ENCODE measurements around the gene ABCA5.

The ABCA5 gene

GRCh38 chr17:69346766-69347165 is 19.8 kb upstream of the ABCA5 start:
- H3K27me3 ChIP-seq (ENCODE audit: low read depth), result no peaks in the 10 kb centered on the region; the same call in 1 of the 2 replicates
- H3K4me3 ChIP-seq, result no peak overlapping the region
- in situ Hi-C loops (cut with MboI; ENCODE audit: low sequenced_read_pairs), result loop anchor here (25.0 kb wide), 1 partner anchor 166 kb away; no protein-coding TSS in a partner anchor
- DNase-seq (ENCODE audit: low spot score in 2 of 2), result no peak
- no peaks in the 10 kb centered on the region for H3K36me3 ChIP-seq (replicated peaks)
- H3K4me1 ChIP-seq, result no peaks in the 10 kb centered on the region
- H3K9me3 ChIP-seq, result no peaks in the 10 kb centered on the region

GRCh38 chr17:69344939-69345338 is 18.0 kb upstream of the ABCA5 start:
- H3K9me3 ChIP-seq, result no peaks in the 10 kb centered on the region
- H3K36me3 ChIP-seq (replicated peaks), result no peaks in the 10 kb centered on the region
- in situ Hi-C loops (cut with MboI; ENCODE audit: low sequenced_read_pairs), result loop anchor here (25.0 kb wide), 1 partner anchor 167 kb away; no protein-coding TSS in a partner anchor
- no peaks in the 10 kb centered on the region for H3K4me1 ChIP-seq
- DNase-seq (ENCODE audit: low spot score in 2 of 2), result no peak
- no peak overlapping the region for H3K4me3 ChIP-seq
- no peaks in the 10 kb centered on the region for H3K27me3 ChIP-seq (ENCODE audit: low read depth)

GRCh38 chr17:69342896-69343644 is 16.1 kb upstream of the ABCA5 start:
- Histone ChIP-seq H3K4me1 (no peaks in the 10 kb centered on the region), H3K4me3 (no peak overlapping the region), H3K36me3 (replicated peaks) (no peaks in the 10 kb centered on the region), H3K9me3 (no peaks in the 10 kb centered on the region), H3K27me3 (ENCODE audit: low read depth) (no peaks in the 10 kb centered on the region)
- no peak for DNase-seq (ENCODE audit: low spot score in 2 of 2)
- in situ Hi-C loops (cut with MboI; ENCODE audit: low sequenced_read_pairs), result loop anchor here (25.0 kb wide), 1 partner anchor 169 kb away; no protein-coding TSS in a partner anchor

GRCh38 chr17:69339937-69340336 is 13.0 kb upstream of the ABCA5 start:
- H3K36me3 ChIP-seq (replicated peaks), result no peaks in the 10 kb centered on the region
- in situ Hi-C loops (cut with MboI; ENCODE audit: low sequenced_read_pairs), result loop anchor here (25.0 kb wide), 1 partner anchor 172 kb away; no protein-coding TSS in a partner anchor

GRCh38 chr17:69336996-69337395 is 10.1 kb upstream of the ABCA5 start:
- in situ Hi-C loops (cut with MboI; ENCODE audit: low sequenced_read_pairs), result loop anchor here (25.0 kb wide), 1 partner anchor 175 kb away; no protein-coding TSS in a partner anchor
- Histone ChIP-seq H3K4me1 (no peaks in the 10 kb centered on the region), H3K27me3 (ENCODE audit: low read depth) (0 out of 2 replicates have a peak, but pooled peaks cover 2% of the 10 kb centered on the region), H3K36me3 (replicated peaks) (no peaks in the 10 kb centered on the region), H3K4me3 (no peak overlapping the region), H3K9me3 (no peaks in the 10 kb centered on the region; the same call in 1 of the 2 replicates)
- no peak for DNase-seq (ENCODE audit: low spot score in 2 of 2)

More at GRCh38 chr17:69339937-69340336, 13.0 kb upstream of the ABCA5 start:
- H3K9me3 ChIP-seq, result no peaks in the 10 kb centered on the region; the same call in 1 of the 2 replicates
- H3K4me1 ChIP-seq, result no peaks in the 10 kb centered on the region
- DNase-seq (ENCODE audit: low spot score in 2 of 2), result no peak
- no peaks in the 10 kb centered on the region for H3K27me3 ChIP-seq (ENCODE audit: low read depth)
- H3K4me3 ChIP-seq, result no peak overlapping the region

- no peaks in the 10 kb centered on the region; the same call in 1 of the 2 replicates for H3K9me3 ChIP-seq
- no peak for DNase-seq (ENCODE audit: low spot score in 2 of 2)
- in situ Hi-C loops (cut with MboI; ENCODE audit: low sequenced_read_pairs), result loop anchor here (25.0 kb wide), 1 partner anchor 176 kb away; no protein-coding TSS in a partner anchor
- H3K36me3 ChIP-seq (replicated peaks), result no peaks in the 10 kb centered on the region
- no peak overlapping the region for H3K4me3 ChIP-seq
- no peaks in the 10 kb centered on the region for H3K4me1 ChIP-seq
- 0 out of 2 replicates have a peak, but pooled peaks cover 2% of the 10 kb centered on the region for H3K27me3 ChIP-seq (ENCODE audit: low read depth)
Observed at GRCh38 chr17:69336580-69336979, 9.6 kb upstream of the ABCA5 start.

- in situ Hi-C loops (cut with MboI; ENCODE audit: low sequenced_read_pairs), result loop anchor here (25.0 kb wide), 1 partner anchor 177 kb away; no protein-coding TSS in a partner anchor
- H3K27me3 ChIP-seq (ENCODE audit: low read depth), result peaks cover 6% of the 10 kb centered on the region; the same call in 1 of the 2 replicates
- H3K9me3 ChIP-seq, result no peaks in the 10 kb centered on the region; the same call in 1 of the 2 replicates
- no peaks in the 10 kb centered on the region for H3K4me1 ChIP-seq
- H3K4me3 ChIP-seq, result no peak overlapping the region
- no peaks in the 10 kb centered on the region for H3K36me3 ChIP-seq (replicated peaks)
- DNase-seq (ENCODE audit: low spot score in 2 of 2), result no peak
Observed at GRCh38 chr17:69335058-69335457, 8.1 kb upstream of the ABCA5 start.

GRCh38 chr17:69333561-69333960 is 6.6 kb upstream of the ABCA5 start:
- Histone ChIP-seq H3K9me3 (no peaks in the 10 kb centered on the region; the same call in 1 of the 2 replicates), H3K36me3 (replicated peaks) (no peaks in the 10 kb centered on the region), H3K4me1 (no peaks in the 10 kb centered on the region), H3K27me3 (ENCODE audit: low read depth) (peaks cover 6% of the 10 kb centered on the region; the same call in 1 of the 2 replicates), H3K4me3 (no peak overlapping the region)
- no peak for DNase-seq (ENCODE audit: low spot score in 2 of 2)
- in situ Hi-C loops (cut with MboI; ENCODE audit: low sequenced_read_pairs), result loop anchor here (25.0 kb wide), 1 partner anchor 179 kb away; no protein-coding TSS in a partner anchor

- no peaks in the 10 kb centered on the region for H3K36me3 ChIP-seq (replicated peaks)
- DNase-seq (ENCODE audit: low spot score in 2 of 2), result no peak
- H3K4me1 ChIP-seq, result peaks cover 5% of the 10 kb centered on the region
- peaks cover 6% of the 10 kb centered on the region; the same call in 1 of the 2 replicates for H3K27me3 ChIP-seq (ENCODE audit: low read depth)
- H3K4me3 ChIP-seq, result no peak overlapping the region
- no peaks in the 10 kb centered on the region for H3K9me3 ChIP-seq
- in situ Hi-C loops (cut with MboI; ENCODE audit: low sequenced_read_pairs), result loop anchor here (25.0 kb wide), 1 partner anchor 181 kb away; no protein-coding TSS in a partner anchor
Observed at GRCh38 chr17:69331756-69332155, 4.8 kb upstream of the ABCA5 start.

- Histone ChIP-seq H3K4me3 (peak overlapping the region; percentile 60), H3K36me3 (replicated peaks) (no peaks in the 10 kb centered on the region), H3K27me3 (ENCODE audit: low read depth) (peaks cover 4% of the 10 kb centered on the region; the same call in 1 of the 2 replicates), H3K9me3 (no peaks in the 10 kb centered on the region), H3K4me1 (peaks cover 12% of the 10 kb centered on the region)
- DNase-seq (ENCODE audit: low spot score in 2 of 2), result no peak
- in situ Hi-C loops (cut with MboI; ENCODE audit: low sequenced_read_pairs), result loop anchor here (25.0 kb wide), 1 partner anchor 186 kb away; no protein-coding TSS in a partner anchor
Observed at GRCh38 chr17:69326377-69327059, 415 bp downstream of the ABCA5 start.

GRCh38 chr17:69325518-69326376 is 1.2 kb downstream of the ABCA5 start:
- no peak for DNase-seq (ENCODE audit: low spot score in 2 of 2)
- in situ Hi-C loops (cut with MboI; ENCODE audit: low sequenced_read_pairs), result loop anchor here (25.0 kb wide), 1 partner anchor 187 kb away; no protein-coding TSS in a partner anchor
- Histone ChIP-seq H3K4me1 (peaks cover 12% of the 10 kb centered on the region), H3K27me3 (ENCODE audit: low read depth) (no peaks in the 10 kb centered on the region), H3K9me3 (no peaks in the 10 kb centered on the region), H3K36me3 (replicated peaks) (no peaks in the 10 kb centered on the region), H3K4me3 (peak overlapping the region; percentile 60)

- Histone ChIP-seq H3K9me3 (no peaks in the 10 kb centered on the region), H3K36me3 (replicated peaks) (no peaks in the 10 kb centered on the region), H3K27me3 (ENCODE audit: low read depth) (no peaks in the 10 kb centered on the region), H3K4me1 (peaks cover 12% of the 10 kb centered on the region), H3K4me3 (no peak overlapping the region)
- in situ Hi-C loops (cut with MboI; ENCODE audit: low sequenced_read_pairs), result no loop called here
- DNase-seq (ENCODE audit: low spot score in 2 of 2), result no peak
Observed at GRCh38 chr17:69323806-69324205, 3.1 kb downstream of the ABCA5 start.

GRCh38 chr17:69320908-69321238 is 6.1 kb downstream of the ABCA5 start:
- no peaks in the 10 kb centered on the region for H3K36me3 ChIP-seq (replicated peaks)
- H3K4me1 ChIP-seq, result peaks cover 2% of the 10 kb centered on the region; the same call in 1 of the 2 replicates
- H3K9me3 ChIP-seq, result no peaks in the 10 kb centered on the region
- no peak overlapping the region for H3K4me3 ChIP-seq
- H3K27me3 ChIP-seq (ENCODE audit: low read depth), result no peaks in the 10 kb centered on the region
- in situ Hi-C loops (cut with MboI; ENCODE audit: low sequenced_read_pairs), result no loop called here
- DNase-seq (ENCODE audit: low spot score in 2 of 2), result no peak

All from HAP-1 (cell line).